Measurements from ENCODE around the gene SARDH.
A peak's percentile ranks its signal among the peaks of the same experiment; 100 is the strongest.
"Not testable (repeated sequence)": the region's sequence is repeated elsewhere in the genome, so short reads cannot be mapped to it uniquely, and the experiment has no call there.

The SARDH gene

GRCh38 chr9:133682818-133683585 is 55.1 kb downstream of the SARDH start:
- DNase-seq, result peak; percentile 12

GRCh38 chr9:133681658-133682306 is 56.4 kb downstream of the SARDH start:
- no peak for DNase-seq

- DNase-seq, result no peak
Observed at GRCh38 chr9:133680976-133681657, 57.0 kb downstream of the SARDH start.

GRCh38 chr9:133680250-133680975 is 57.7 kb downstream of the SARDH start:
- DNase-seq, result no peak

- no peak for DNase-seq
Observed at GRCh38 chr9:133679466-133680061, 58.6 kb downstream of the SARDH start.

- no peak for DNase-seq
Observed at GRCh38 chr9:133679056-133679455, 59.1 kb downstream of the SARDH start.

GRCh38 chr9:133677126-133678010 is 60.8 kb downstream of the SARDH start:
- peak; percentile 73 for DNase-seq

- no peak for DNase-seq
Observed at GRCh38 chr9:133676450-133676849, 61.7 kb downstream of the SARDH start.

GRCh38 chr9:133675796-133676195 is 62.4 kb downstream of the SARDH start:
- DNase-seq, result not testable (repeated sequence)

GRCh38 chr9:133674091-133674490 is 64.1 kb downstream of the SARDH start:
- DNase-seq, result no peak

- DNase-seq, result no peak
Observed at GRCh38 chr9:133673258-133673655, 64.9 kb downstream of the SARDH start.

GRCh38 chr9:133672503-133673257 is 65.5 kb downstream of the SARDH start:
- no peak for DNase-seq

GRCh38 chr9:133671371-133671770 is 66.8 kb downstream of the SARDH start:
- DNase-seq, result no peak

GRCh38 chr9:133670466-133670865 is 67.7 kb downstream of the SARDH start:
- DNase-seq, result no peak

GRCh38 chr9:133669182-133669801 is 68.9 kb downstream of the SARDH start:
- DNase-seq, result no peak

- no peak for DNase-seq
Observed at GRCh38 chr9:133667759-133668450, 70.2 kb downstream of the SARDH start.

GRCh38 chr9:133666845-133667244 is 71.3 kb downstream of the SARDH start:
- no peak for DNase-seq

- no peak for DNase-seq
Observed at GRCh38 chr9:133666387-133666786, 71.8 kb downstream of the SARDH start.

- no peak for DNase-seq
Observed at GRCh38 chr9:133665535-133665934, 72.6 kb downstream of the SARDH start.

GRCh38 chr9:133665096-133665495 is 73.1 kb downstream of the SARDH start:
- no peak for DNase-seq

Measured in CD4-positive, alpha-beta T cell treated with Interleukin-12 subunit alpha and Interleukin-12 subunit beta, for 1 hour (primary cell).